CD4-positive, alpha-beta memory T cell (primary cell): Measurements from ENCODE around the gene PRELID2. TPM values are rescaled to one million over a fixed set of nuclear protein-coding genes. Genes with fewer than 3 reads are reported as not detected.
"Not testable (repeated sequence)": the region's sequence is repeated elsewhere in the genome, so short reads cannot be mapped to it uniquely, and the experiment has no call there.

ENCODE experiments used
- CTCF ChIA-PET: fragments of 350-600 bp; sonication (Branson Sonifier 250); formaldehyde crosslinking; loops from one replicate; lab custom pipeline; 2021; ENCODE audit warnings: inconsistent platforms; ENCODE audit not compliant: partially characterized antibody; lab: Charles Lee
- POLR2A ChIA-PET: fragments of 350-600 bp; sonication (Branson Sonifier 250); formaldehyde crosslinking; loops from one replicate; lab custom pipeline; 2021; ENCODE audit not compliant: partially characterized antibody; lab: Charles Lee
- DNase-seq, 5 donors: peaks; one replicate each; pipeline versions ENCODE4 v3.0.0 to v3.0.0-alpha.2; 2020 to 2022; ENCODE audit warnings: mixed read lengths in 1 of 5
- H3K27ac ChIP-seq: one replicate; pipeline ENCODE4 v1.7.0; 2013; ENCODE audit warnings: low read depth, low read length
- H3K27me3 ChIP-seq: 2 replicates; pipeline ENCODE4 v1.7.0; 2013; ENCODE audit warnings: mild to moderate bottlenecking, low read length, moderate library complexity; ENCODE audit not compliant: insufficient read depth
- H3K36me3 ChIP-seq: 2 replicates; pipeline ENCODE4 v1.7.0; 2013; ENCODE audit warnings: mild to moderate bottlenecking, low read length, moderate library complexity; ENCODE audit not compliant: insufficient read depth
- H3K4me1 ChIP-seq: 2 replicates; pipeline ENCODE4 v1.7.0; 2013; ENCODE audit warnings: mild to moderate bottlenecking, low read length, moderate library complexity; ENCODE audit not compliant: insufficient read depth
- H3K4me3 ChIP-seq, 2 donors: one replicate each; pipeline ENCODE4 v1.7.0; 2013; ENCODE audit warnings: low read length in 2 of 2, mild to moderate bottlenecking in 1 of 2
- H3K9me3 ChIP-seq, 2 donors: one replicate each; pipeline ENCODE4 v1.7.0; 2013; ENCODE audit warnings: low read length in 2 of 2, control low read depth in 1 of 2; ENCODE audit not compliant: control insufficient read depth in 1 of 2
- H3K27ac Mint-ChIP-seq, 7 donors: one replicate each; pipeline ENCODE4 v1.8.0; 2020 to 2021; ENCODE audit warnings: mixed read lengths in 7 of 7, mild to moderate bottlenecking in 6 of 7, inconsistent platforms in 3 of 7, moderate library complexity in 3 of 7
- H3K27me3 Mint-ChIP-seq, 2 donors: one replicate each; pipeline ENCODE4 v1.8.0; 2020 to 2021; ENCODE audit warnings: mixed read lengths in 2 of 2
- H3K36me3 Mint-ChIP-seq, 2 donors: one replicate each; pipeline ENCODE4 v1.8.0; 2020 to 2021; ENCODE audit warnings: mixed read lengths in 2 of 2, inconsistent platforms in 1 of 2, mild to moderate bottlenecking in 1 of 2
- H3K4me1 Mint-ChIP-seq, 4 donors: one replicate each; pipeline ENCODE4 v1.8.0; 2020 to 2021; ENCODE audit warnings: mixed read lengths in 4 of 4, mild to moderate bottlenecking in 1 of 4
- H3K4me3 Mint-ChIP-seq, 8 donors: one replicate each; pipeline ENCODE4 v1.8.0; 2020 to 2021; ENCODE audit warnings: mixed read lengths in 8 of 8, mild to moderate bottlenecking in 7 of 8, moderate library complexity in 6 of 8, inconsistent platforms in 3 of 8
- H3K9me3 Mint-ChIP-seq, 8 donors: one replicate each; pipeline ENCODE4 v1.8.0; 2020 to 2021; ENCODE audit warnings: mixed read lengths in 8 of 8, mild to moderate bottlenecking in 5 of 8, inconsistent platforms in 3 of 8, moderate library complexity in 1 of 8
- intact Hi-C: fragments of 100-400 bp; cut with micrococcal nuclease; formaldehyde crosslinking; loops from one replicate; pipeline ENCODE4 v1.15.1; 2023
- polyA plus RNA-seq, 2 donors: library from polyadenylated mRNA; unstranded; fragments of 300-500 nt; fragmentation: Illumina TruSeq; gene quantifications; one replicate each; pipeline ENCODE4 v1.2.3, GENCODE V29; 2021
- total RNA-seq, 2 experiments: library from RNA; stranded (reverse); gene quantifications; one replicate each; pipeline ENCODE4 v1.2.3, GENCODE V29; 2021

Gene PRELID2
- total and polyA plus RNA-seq, 4 experiments from 2014 or later, result 1.7 to 3.1 (median 2.2) TPM

DNA sequence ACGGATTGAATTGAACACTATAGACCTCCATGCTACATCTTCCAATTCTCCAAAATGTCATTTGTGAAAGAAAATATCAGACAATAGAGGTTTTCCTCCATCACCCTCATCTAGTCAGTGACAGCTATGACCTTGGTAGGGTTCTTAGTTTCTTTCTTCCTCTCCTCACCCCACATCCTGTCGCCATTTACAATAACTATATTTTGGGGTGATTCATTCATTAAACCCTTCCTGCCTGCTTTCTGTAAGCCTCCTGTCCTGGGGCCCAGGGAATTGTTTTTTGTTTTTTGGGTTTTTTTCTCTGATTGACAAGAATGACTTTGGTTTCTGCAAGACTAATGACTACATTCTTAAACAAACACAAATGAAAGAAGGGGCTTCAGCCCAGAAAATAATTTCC is 82.6 kb downstream of the PRELID2 start:
- no peak overlapping the region for H3K4me3 Mint-ChIP-seq
- no peak overlapping the region for H3K27ac Mint-ChIP-seq
- Histone ChIP-seq H3K9me3 (no peaks in the 10 kb centered on the region), H3K4me3 (no peak overlapping the region), H3K27ac (no peak overlapping the region), H3K36me3 (no peaks in the 10 kb centered on the region), H3K27me3 (no peaks in the 10 kb centered on the region), H3K4me1 (no peaks in the 10 kb centered on the region)
- no peaks in the 10 kb centered on the region for H3K27me3 Mint-ChIP-seq
- CTCF ChIA-PET, result no interaction called here
- intact Hi-C loops, result no loop called here
- DNase-seq, result no peak
- peaks cover 0 to 13% (median 8%) of the 10 kb centered on the region in 8 donors for H3K9me3 Mint-ChIP-seq
- H3K4me1 Mint-ChIP-seq, result no peaks in the 10 kb centered on the region
- H3K36me3 Mint-ChIP-seq, result no peaks in the 10 kb centered on the region
- POLR2A ChIA-PET, result no interaction called here

DNA sequence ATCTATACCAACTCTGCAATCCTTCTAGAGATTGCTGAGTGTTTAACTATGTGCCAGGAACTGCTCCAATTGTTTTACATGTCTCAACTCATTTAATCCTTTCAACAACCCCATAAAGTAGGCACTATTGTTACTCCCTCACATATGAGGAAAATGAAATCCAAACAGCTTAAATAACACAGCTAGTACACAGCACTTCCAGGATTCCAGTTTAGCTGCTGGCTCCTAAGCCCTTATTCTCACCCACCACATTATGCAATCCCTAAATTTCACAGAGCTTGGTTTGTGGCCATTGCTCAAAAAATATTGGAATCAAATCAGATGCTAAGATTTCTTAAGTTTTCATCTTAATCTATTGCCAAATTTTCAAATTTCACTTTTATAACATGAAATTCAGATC is 84.9 kb downstream of the PRELID2 start:
- Mint-ChIP-seq H3K27me3 (no peaks in the 10 kb centered on the region), H3K9me3 (peaks cover 0 to 13% (median 8%) of the 10 kb centered on the region in 8 donors), H3K27ac (no peak overlapping the region)

GRCh38 chr5:145743396-145744061 is 91.6 kb downstream of the PRELID2 start:
- H3K27me3 ChIP-seq, result no peaks in the 10 kb centered on the region
- no peak overlapping the region for H3K27ac ChIP-seq
- ChIA-PET CTCF (no interaction called here), POLR2A (no interaction called here)
- Mint-ChIP-seq H3K27ac (peak overlapping the region in 1 of 7 donors; percentile 54), H3K27me3 (no peaks in the 10 kb centered on the region), H3K4me1 (no peaks in the 10 kb centered on the region), H3K4me3 (no peak overlapping the region), H3K9me3 (peaks cover 0 to 9% (median 3%) of the 10 kb centered on the region in 8 donors), H3K36me3 (no peaks in the 10 kb centered on the region)
- H3K9me3 ChIP-seq, result no peaks in the 10 kb centered on the region
- no peaks in the 10 kb centered on the region for H3K36me3 ChIP-seq
- peak in 1 of 5 donors; percentile 10 for DNase-seq
- no peaks in the 10 kb centered on the region for H3K4me1 ChIP-seq
- no peak overlapping the region for H3K4me3 ChIP-seq
- intact Hi-C loops, result no loop called here

More for the DNA sequence above, 84.9 kb downstream of the PRELID2 start:
- no peak overlapping the region for H3K27ac ChIP-seq
- CTCF ChIA-PET, result no interaction called here
- H3K4me1 ChIP-seq, result no peaks in the 10 kb centered on the region
- no peaks in the 10 kb centered on the region for H3K36me3 ChIP-seq
- no peak for DNase-seq
- intact Hi-C loops, result no loop called here
- H3K36me3 Mint-ChIP-seq, result no peaks in the 10 kb centered on the region
- no peaks in the 10 kb centered on the region for H3K4me1 Mint-ChIP-seq
- no peak overlapping the region for H3K4me3 Mint-ChIP-seq
- no peak overlapping the region for H3K4me3 ChIP-seq
- POLR2A ChIA-PET, result no interaction called here
- H3K9me3 ChIP-seq, result no peaks in the 10 kb centered on the region
- H3K27me3 ChIP-seq, result no peaks in the 10 kb centered on the region

DNA sequence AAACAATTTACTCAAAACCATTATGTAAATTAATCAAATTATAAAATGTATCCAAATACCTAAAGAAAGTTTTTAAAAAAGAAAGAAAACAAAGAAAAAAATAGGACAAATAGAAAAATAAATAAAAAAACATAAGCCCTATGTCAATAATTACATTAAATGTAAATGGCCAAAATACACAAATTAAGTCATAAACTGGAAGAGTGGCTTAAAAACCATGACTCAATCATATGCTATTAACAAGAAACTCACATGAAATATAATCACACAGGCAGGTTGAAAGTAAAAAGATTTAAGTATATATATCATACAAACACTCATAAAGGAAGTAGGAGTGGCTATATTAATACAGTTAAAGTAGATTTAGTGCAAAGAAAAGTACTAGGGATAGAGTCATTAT is 95.3 kb downstream of the PRELID2 start:
- DNase-seq, result no peak
- intact Hi-C loops, result no loop called here

GRCh38 chr5:145738227-145738626 is 96.9 kb downstream of the PRELID2 start:
- ChIA-PET CTCF (no interaction called here), POLR2A (no interaction called here)
- Mint-ChIP-seq H3K27ac (no peak overlapping the region), H3K4me3 (no peak overlapping the region), H3K4me1 (no peaks in the 10 kb centered on the region), H3K9me3 (peaks cover 0 to 11% (median 2%) of the 10 kb centered on the region in 8 donors), H3K36me3 (peaks cover 1 to 3% of the 10 kb centered on the region in 2 donors), H3K27me3 (no peaks in the 10 kb centered on the region)
- Histone ChIP-seq H3K27me3 (no peaks in the 10 kb centered on the region), H3K4me3 (no peak overlapping the region), H3K27ac (no peak overlapping the region), H3K4me1 (no peaks in the 10 kb centered on the region), H3K36me3 (no peaks in the 10 kb centered on the region), H3K9me3 (no peaks in the 10 kb centered on the region)
- intact Hi-C loops, result no loop called here
- DNase-seq, result no peak

More for the DNA sequence above, 95.3 kb downstream of the PRELID2 start:
- Mint-ChIP-seq H3K4me1 (no peaks in the 10 kb centered on the region), H3K4me3 (no peak overlapping the region), H3K27me3 (no peaks in the 10 kb centered on the region), H3K27ac (no peak overlapping the region), H3K36me3 (peaks cover 1 to 3% of the 10 kb centered on the region in 2 donors), H3K9me3 (peaks cover 0 to 7% (median 2%) of the 10 kb centered on the region in 8 donors)
- no peaks in the 10 kb centered on the region for H3K36me3 ChIP-seq
- H3K9me3 ChIP-seq, result no peaks in the 10 kb centered on the region
- POLR2A ChIA-PET, result no interaction called here
- H3K27me3 ChIP-seq, result no peaks in the 10 kb centered on the region
- no peak overlapping the region for H3K4me3 ChIP-seq
- no peak overlapping the region for H3K27ac ChIP-seq
- H3K4me1 ChIP-seq, result no peaks in the 10 kb centered on the region
- CTCF ChIA-PET, result no interaction called here

DNA sequence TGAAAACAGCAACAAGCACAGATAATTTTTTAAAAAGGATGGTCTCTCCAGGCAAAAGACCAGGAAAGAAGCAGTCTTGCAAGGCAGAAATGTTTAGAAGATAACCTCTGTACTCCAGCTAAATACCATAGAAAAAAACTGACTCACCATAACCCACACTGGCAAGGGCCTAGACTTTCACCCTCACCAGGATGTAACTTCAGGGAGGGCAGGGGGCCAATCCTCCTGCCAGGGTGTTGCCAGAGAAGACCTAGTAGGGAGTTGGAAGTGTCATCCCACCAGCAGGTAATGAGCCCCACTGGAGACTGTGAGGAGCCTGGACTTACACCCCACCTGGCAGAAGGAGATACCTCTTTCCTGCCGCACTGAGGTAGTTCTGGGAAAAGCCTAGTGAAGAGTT is 97.6 kb downstream of the PRELID2 start:
- no peaks in the 10 kb centered on the region for H3K36me3 ChIP-seq
- POLR2A ChIA-PET, result no interaction called here
- Mint-ChIP-seq H3K4me1 (no peaks in the 10 kb centered on the region), H3K4me3 (no peak overlapping the region), H3K9me3 (peaks cover 0 to 11% (median 2%) of the 10 kb centered on the region in 8 donors), H3K27ac (no peak overlapping the region), H3K27me3 (no peaks in the 10 kb centered on the region), H3K36me3 (peaks cover 1 to 3% of the 10 kb centered on the region in 2 donors)
- no peak overlapping the region for H3K4me3 ChIP-seq
- H3K27me3 ChIP-seq, result no peaks in the 10 kb centered on the region
- DNase-seq, result no peak
- no peaks in the 10 kb centered on the region for H3K9me3 ChIP-seq
- CTCF ChIA-PET, result no interaction called here
- intact Hi-C loops, result no loop called here
- H3K27ac ChIP-seq, result no peak overlapping the region
- no peaks in the 10 kb centered on the region for H3K4me1 ChIP-seq

GRCh38 chr5:145729956-145730355 is 105.2 kb downstream of the PRELID2 start:
- H3K27ac Mint-ChIP-seq, H3K4me1 Mint-ChIP-seq, H3K27me3 ChIP-seq, DNase-seq, H3K4me3 Mint-ChIP-seq, H3K36me3 Mint-ChIP-seq, H3K4me3 ChIP-seq, H3K27me3 Mint-ChIP-seq, H3K27ac ChIP-seq, intact Hi-C loops, H3K36me3 ChIP-seq, POLR2A ChIA-PET, H3K9me3 ChIP-seq, CTCF ChIA-PET, H3K4me1 ChIP-seq: not testable (repeated sequence)
- peaks cover 2 to 38% (median 13%) of the 10 kb centered on the region in 8 donors for H3K9me3 Mint-ChIP-seq
